Raji (cell line): ENCODE measurements around the gene SFXN1.

ENCODE experiments used
- POLR2A ChIP-seq: IDR thresholded peaks from 2 replicates; pipeline ENCODE4 v1.6.1; 2011; ENCODE audit warnings: low read depth, low read length, control low read depth; ENCODE audit not compliant: insufficient read depth

The SFXN1 gene

DNA sequence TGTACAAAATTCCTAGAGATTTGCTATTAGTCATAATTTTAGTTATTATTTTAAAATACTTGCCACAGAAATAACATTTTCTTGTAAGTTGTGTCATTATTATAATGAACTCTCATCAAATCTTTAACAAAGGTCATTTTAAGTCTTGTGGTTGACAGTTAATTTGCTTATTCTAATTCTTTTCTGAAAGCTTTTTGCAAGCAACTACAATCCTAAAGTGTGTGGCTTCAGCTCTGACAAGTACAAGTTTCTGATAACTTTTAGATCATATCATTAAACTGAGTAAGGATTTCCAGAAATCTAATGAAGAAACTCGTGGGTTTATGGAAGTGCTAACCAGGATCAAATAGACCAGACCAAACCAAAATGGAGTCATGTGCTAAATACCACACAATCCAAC lies 86.4 kb downstream of the SFXN1 start:
- no peak for TF ChIP-seq POLR2A

DNA sequence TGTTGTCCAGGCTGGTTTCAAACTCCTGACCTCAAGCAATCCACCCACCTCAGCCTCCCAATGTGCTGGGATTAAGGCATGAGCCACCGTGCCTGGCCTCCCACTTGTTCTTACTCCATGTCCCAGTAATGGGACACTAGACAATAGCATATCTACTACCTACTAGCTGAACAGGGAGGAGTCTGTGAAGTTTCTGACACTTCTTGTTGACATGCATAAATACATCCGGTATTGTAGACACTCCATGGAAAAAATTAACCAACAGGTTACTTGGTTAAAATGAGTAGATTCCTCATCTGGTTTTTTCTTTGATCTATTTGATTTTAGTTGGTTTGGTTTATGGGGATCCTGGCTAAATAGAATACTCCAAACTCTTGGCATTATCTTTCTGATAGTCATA lies 88.3 kb downstream of the SFXN1 start:
- no peak for TF ChIP-seq POLR2A

DNA sequence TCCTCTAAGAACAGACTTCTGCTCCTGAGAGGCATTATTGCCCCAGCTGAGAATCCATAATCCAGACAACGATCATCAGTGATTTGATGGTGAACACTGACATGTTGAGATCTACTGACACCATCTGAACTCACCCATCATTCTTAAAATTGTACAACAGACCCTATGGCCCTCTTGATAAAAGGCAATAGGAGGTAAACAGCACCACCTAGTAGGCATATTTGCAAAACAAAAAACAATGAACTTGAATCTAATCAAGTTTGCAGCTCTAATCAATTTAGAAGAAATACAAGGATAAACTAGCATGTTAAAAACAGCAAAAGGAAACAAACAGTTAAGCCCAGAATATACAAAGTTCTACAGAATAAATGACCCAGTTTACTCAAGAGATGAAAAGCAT lies 89.6 kb downstream of the SFXN1 start:
- no peak for TF ChIP-seq POLR2A

DNA sequence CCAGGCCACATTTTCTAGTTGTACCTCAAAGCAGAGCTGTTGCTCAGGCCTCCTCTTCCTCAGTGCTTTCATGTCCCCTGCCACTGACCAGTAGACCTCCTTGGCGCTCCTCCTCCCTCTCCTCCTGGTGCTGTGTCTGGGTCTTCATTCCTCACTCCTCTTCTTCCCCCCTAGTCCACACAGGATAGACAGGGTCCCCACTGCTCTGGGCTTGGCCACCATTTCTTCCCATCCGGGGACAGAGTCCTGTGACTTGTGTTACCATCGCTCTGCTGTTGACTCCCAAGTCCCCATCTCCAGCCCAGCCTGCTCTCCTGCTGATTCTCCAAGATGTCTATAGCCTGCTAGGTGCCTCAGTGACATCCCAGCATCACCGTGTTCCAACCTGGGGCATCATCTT lies 91.3 kb downstream of the SFXN1 start:
- TF ChIP-seq POLR2A = no peak

GRCh38 chr5:175572886-175573285 lies 94.5 kb downstream of the SFXN1 start:
- TF ChIP-seq POLR2A = no peak

DNA sequence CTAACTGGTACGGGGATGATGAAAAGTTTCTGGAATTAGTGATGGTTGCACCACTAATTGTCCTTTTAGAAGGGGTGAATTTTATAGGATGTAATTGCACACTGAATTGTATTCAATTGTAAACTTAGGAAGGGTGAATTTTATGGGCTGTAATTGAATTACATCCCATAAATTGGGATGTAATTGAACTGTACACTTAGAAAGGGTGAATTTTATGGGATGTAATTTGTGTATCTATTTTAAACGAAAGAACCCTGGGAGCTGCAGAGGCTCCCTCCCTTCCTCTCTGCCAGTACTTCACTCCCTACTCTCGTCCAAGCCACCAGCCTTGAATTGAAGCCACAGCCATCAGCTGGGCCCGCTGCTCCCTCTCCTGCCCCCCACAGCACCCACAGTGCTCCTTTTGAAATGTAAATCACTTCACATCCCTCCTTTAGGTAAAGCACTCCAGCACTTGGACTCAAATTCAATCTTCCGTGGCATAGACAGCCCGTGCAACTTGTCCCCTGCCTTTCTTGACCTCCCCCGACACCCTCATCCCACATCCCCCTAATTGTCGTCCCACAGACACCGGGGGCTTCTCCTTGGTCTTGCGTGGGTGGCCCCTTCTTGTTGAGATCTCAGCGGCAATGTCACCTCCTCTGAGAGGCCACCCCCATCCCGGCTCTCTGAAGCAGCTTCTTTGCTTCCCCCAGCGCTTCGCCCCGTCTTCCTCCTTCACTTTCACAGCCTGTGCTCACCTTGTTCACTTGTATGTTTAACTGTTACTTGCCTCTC lies 95.3 kb downstream of the SFXN1 start:
- no peak for TF ChIP-seq POLR2A

DNA sequence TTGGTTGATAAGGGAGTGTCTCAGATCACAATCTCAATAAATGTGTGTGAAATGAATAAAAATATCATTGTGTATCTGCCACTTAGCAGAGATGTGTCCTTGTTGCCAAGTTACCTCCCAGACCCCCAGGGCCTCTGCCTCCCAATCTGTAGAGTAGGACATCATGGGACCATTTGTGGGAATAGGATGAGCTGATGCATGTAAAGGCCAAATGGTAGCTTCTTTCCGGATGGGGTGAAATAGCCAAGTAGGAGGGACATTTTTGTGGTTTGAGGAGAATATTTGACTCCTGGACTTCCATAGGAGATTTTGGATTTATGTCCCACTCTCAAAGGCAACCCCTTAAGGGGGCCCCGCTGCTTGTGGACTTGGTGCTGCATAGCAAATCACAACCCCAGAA lies 96.9 kb downstream of the SFXN1 start:
- TF ChIP-seq POLR2A = no peak

- no peak for TF ChIP-seq POLR2A
These were observed 97.7 kb downstream of the SFXN1 start for GRCh38 chr5:175576096-175576495.

DNA sequence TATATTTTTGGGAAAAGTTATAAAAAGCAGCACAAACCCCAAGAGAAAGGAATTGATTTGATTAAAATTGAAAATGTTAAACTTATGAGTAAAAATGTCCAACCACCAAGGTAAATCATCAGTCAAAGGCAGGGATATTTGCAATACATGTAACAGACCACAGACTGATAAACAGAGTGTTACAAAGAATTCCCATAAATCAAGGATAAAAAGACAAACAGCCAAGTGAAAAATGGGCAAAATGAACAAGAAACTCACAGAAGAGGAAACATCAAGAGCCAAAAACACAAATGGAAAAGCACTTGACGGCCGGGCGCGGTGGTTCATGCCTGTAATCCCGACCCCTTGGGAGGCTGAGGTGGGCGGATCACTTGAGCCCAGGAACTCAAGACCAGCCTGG lies 98.2 kb downstream of the SFXN1 start:
- TF ChIP-seq POLR2A = no peak
